ENCODE data around the gene SDR42E1.

GRCh38 chr16:81997738-81998137 lies 13.5 kb downstream of the SDR42E1 start:
- no peak for TF ChIP-seq POLR2A (IDR thresholded peaks at IDR 0.05)
- TF ChIP-seq CTCF (IDR thresholded peaks at IDR 0.05), result no peak
